ENCODE results near the gene CIAO3. TPM values are rescaled to one million over a fixed set of nuclear protein-coding genes. Genes with fewer than 3 reads are reported as not detected.

The CIAO3 gene
- total RNA-seq, 1 experiment from 2014 or later: 32.8 TPM

DNA sequence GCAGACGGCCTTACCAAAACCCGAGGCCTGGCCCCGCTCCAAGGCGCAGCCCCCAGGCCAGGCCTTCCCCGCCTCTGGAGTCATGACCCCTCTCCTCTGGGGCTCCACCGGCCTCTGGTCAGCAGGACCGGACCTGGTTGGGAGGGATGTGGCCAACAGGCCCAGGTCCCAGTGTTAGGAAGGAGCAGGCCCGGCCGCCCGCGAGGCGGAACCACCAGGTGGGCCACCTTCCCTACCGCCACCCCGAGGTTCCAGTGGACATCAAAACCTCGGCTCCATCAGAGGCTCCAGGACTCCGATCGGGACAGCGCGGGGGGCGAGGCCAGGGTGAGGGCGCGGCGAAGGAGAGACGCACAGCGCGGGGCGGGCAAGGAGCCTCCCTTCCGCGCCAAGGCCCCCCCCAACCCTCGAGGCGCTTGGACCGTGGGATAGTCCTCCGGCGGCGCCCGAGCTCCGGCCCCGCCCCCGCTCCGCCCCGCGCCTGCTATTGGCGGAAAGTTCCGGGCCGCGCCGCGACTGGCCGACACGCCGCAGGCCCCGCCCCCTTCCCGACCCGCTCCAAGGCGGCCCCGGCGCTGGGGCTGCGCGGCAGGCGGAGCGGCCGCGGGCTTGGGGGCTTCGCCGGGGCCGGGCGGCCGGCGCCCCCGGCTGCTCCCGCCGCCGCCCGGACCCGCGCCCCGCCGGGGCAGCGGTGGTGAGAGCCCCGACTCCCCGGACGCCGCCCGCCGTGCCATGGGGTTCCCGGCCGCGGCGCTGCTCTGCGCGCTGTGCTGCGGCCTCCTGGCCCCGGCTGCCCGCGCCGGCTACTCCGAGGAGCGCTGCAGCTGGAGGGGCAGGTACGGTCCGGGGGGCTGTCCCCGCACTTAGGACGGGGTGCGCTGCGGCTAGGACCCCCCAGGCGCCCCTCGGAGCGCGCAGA, 26.0 kb downstream of the CIAO3 start, which contains the start of gene METRN:
TSS of gene METRN (plus strand) at position 561 of the 919 bp plus-strand sequence. CDS start at position 733, 172 bp downstream.
- peak within 1 kb of the TSS; percentile 59 to 74 for H3K4me3 ChIP-seq (replicated peaks in 1 of 2; ENCODE audit: low read depth in 1 of 2, low read length in 2 of 2)
- RAD21 ChIA-PET (ENCODE audit: low non-redundant PET in 1 of 2, low total read pairs in 2 of 2, uncharacterized antibody in 2 of 2, unreplicated experiment in 2 of 2): no interaction called here
- no peaks in the 10 kb centered on the region for H3K9me3 ChIP-seq (ENCODE audit: control insufficient read depth in 1 of 2, insufficient read depth in 1 of 2, low read depth in 1 of 2, low read length in 2 of 2)
- no TSS peak for BruUV-seq (replicated peaks)
- TF ChIP-seq, protein P1, sequence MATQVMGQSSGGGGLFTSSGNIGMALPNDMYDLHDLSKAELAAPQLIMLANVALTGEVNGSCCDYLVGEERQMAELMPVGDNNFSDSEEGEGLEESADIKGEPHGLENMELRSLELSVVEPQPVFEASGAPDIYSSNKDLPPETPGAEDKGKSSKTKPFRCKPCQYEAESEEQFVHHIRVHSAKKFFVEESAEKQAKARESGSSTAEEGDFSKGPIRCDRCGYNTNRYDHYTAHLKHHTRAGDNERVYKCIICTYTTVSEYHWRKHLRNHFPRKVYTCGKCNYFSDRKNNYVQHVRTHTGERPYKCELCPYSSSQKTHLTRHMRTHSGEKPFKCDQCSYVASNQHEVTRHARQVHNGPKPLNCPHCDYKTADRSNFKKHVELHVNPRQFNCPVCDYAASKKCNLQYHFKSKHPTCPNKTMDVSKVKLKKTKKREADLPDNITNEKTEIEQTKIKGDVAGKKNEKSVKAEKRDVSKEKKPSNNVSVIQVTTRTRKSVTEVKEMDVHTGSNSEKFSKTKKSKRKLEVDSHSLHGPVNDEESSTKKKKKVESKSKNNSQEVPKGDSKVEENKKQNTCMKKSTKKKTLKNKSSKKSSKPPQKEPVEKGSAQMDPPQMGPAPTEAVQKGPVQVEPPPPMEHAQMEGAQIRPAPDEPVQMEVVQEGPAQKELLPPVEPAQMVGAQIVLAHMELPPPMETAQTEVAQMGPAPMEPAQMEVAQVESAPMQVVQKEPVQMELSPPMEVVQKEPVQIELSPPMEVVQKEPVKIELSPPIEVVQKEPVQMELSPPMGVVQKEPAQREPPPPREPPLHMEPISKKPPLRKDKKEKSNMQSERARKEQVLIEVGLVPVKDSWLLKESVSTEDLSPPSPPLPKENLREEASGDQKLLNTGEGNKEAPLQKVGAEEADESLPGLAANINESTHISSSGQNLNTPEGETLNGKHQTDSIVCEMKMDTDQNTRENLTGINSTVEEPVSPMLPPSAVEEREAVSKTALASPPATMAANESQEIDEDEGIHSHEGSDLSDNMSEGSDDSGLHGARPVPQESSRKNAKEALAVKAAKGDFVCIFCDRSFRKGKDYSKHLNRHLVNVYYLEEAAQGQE (IDR thresholded peaks at IDR 0.05; ENCODE audit: low read depth): no peak
- TF ChIP-seq POLR2AphosphoS5 (IDR thresholded peaks at IDR 0.05; ENCODE audit: low read depth, low read length): 0 out of 2 replicates have a peak, but pooled peaks have one; percentile 30
- H3K9ac ChIP-seq (ENCODE audit: low read length): peak within 1 kb of the TSS; percentile 85
- no peaks in the 10 kb centered on the region for H3K27me3 ChIP-seq (ENCODE audit: insufficient read depth, low read length)
- POLR2A ChIA-PET: interaction anchor here (1.6 to 2.3 kb wide), 2 partner anchors 11 to 13 kb away, joined by 9 to 20 read pairs; partner anchors contain the start of genes CCDC78 and HAGHL
- no peaks in the 10 kb centered on the region for H3K36me3 ChIP-seq (ENCODE audit: control insufficient read depth in 1 of 2, insufficient read depth in 2 of 2, low read length in 2 of 2)
- peak within 1 kb of the TSS; percentile 92 for H3K27ac ChIP-seq (ENCODE audit: low read depth, low read length)
- DNase-seq (ENCODE audit: low read depth, low spot score) (no peak), ATAC-seq (peak; percentile 64)
- H3K4me2 ChIP-seq (ENCODE audit: low read length): peak within 1 kb of the TSS; percentile 93
- peaks cover 3% of the 10 kb centered on the region; the same call in 1 of the 2 replicates for H4K20me1 ChIP-seq (ENCODE audit: insufficient read depth)
- H3K4me1 ChIP-seq (ENCODE audit: control insufficient read depth in 1 of 2, insufficient read depth in 2 of 2, low read length in 2 of 2): peaks cover 37 to 75% of the 10 kb centered on the region in 2 experiments
- no peak within 1 kb of the TSS for H2AFZ ChIP-seq (ENCODE audit: low read depth, low read length, poor library complexity, severe bottlenecking)
- no peaks in the 10 kb centered on the region for H3K9me2 ChIP-seq (ENCODE audit: insufficient read depth)
- CTCF ChIA-PET: interaction anchor here (0.6 to 2.4 kb wide), 4 partner anchors 13 to 388 kb away, joined by 3 to 20 read pairs (median 4); no protein-coding TSS in a partner anchor
- intact Hi-C loops (cut with micrococcal nuclease): loop anchor here (5.0 kb wide), 2 partner anchors 162 to 342 kb away; no protein-coding TSS in a partner anchor
- peaks cover 19% of the 10 kb centered on the region for H3K79me2 ChIP-seq (ENCODE audit: insufficient read depth, low read length)
